NCI-H524 (cell line): ENCODE results near the gene BCKDHB.
A peak's percentile ranks its signal among the peaks of the same experiment; 100 is the strongest.
"Not testable (repeated sequence)": the region's sequence is repeated elsewhere in the genome, so short reads cannot be mapped to it uniquely, and the experiment has no call there.

Experiments used
- DNase-seq, 2 experiments: peaks; one replicate each; lab custom pipeline; 2025; lab: John Stamatoyannopoulos, UW

Gene BCKDHB

DNA sequence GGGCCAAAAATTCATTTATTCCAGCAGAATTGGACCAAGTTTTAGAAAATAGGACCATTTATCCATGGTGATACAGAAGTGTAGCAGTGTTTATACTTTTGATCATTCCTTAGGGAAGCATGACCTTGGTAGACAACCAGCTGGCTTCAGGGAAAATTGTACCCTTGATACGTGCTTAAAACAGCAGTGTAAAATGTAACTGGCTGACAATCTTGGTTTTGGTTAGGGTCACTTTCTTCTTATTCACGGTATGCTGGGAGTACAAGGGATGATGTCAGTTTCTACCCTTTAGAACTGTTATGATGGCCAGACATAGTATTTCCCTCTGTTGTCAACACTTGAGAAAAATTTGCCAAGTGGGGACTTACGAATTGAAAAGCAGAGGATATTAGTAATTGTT lies 157.1 kb downstream of the BCKDHB start:
- DNase-seq, result no peak

DNA sequence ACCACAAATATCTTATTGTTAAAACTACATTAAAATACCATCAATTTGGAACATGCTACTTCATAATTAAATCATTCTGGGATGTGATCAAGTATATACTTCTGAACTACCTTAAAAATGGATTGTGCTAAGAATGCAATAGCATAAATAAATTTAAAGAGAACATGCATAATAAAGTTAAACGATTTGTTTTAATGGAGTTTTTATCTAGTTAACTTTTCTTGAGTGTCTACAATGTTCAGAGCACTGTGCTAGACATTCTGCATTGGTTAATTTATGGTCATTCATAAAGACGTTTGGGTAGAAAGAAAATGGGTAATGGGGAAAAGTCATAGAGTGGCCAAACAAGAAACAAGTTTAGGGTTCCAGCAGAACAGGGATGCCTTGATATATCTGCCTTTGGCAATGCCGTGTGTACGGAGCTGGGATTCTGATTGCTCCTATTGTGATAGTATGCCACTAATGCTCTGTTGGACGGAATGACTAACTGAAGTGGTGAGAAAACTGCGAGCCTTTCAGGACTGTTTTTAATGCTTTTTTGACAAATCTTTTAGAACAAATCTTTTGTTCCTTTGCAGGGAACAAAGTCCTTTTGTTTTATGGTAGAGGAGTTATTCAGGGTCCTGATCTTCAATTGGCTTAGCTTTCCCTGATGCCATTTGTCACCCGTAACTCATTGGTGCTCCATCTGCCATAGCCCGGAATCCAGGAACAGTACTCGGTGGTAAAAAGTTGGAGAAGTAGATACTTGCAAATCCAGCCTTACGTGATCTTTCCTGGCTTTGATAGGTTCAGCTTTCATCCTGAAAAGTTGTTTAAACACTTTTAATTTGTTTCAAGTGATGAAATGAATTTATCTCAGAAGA lies 162.6 kb downstream of the BCKDHB start:
- DNase-seq, result no peak

DNA sequence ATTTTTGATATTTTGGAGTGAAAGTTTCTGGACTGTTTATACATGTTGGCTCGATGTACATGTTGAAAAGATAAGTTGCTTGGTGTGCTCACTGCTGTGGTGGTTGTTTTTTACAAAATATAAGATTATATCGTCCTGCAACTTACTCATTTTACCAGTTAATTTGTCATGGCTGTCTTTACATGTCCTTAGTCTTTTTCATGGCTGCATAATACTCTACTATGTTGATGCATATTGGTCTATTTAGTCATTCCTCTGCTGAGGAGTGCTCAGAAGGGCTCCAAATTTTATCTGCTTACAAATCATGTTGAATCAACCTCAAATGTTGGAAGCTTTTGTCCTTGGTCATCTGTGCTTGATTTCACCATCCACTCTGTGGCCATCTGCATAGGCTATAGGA lies 164.6 kb downstream of the BCKDHB start:
- peak in 1 of 2 experiments; percentile 8 for DNase-seq

DNA sequence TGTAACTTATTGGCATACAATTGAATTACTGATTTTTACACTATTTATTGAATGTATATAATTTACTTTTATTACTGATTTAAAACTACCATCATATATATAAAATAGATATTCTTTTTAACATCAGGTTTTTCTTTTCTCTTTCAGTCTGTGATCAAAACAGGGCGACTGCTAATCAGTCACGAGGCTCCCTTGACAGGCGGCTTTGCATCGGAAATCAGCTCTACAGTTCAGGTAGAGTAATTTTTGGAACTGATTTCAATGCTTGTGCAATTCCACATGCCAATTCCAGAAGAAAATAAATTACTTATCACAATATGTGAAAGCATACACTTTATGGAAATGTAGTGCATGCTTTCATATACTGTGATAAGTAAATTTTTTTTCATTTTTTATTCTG lies 166.5 kb downstream of the BCKDHB start:
- DNase-seq, result no peak

DNA sequence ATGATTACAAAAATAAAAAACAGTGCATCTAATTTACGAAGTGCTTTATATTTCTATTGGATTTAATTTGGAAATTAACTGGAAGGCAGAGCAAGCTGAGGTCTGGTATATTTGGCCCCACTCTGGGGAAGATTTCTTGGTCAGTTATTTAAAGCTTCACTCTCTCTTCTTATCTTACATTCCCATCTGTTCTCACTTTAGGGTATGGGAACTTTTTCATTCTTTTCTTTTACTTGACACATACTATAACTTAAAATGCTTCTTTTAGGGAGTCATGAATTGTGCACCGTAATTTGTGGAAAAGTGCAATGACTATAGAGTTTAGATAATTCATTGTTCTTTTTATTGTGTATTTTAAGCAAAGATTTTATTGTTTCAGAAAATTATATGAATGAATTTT lies 170.4 kb downstream of the BCKDHB start:
- DNase-seq, result peak in 1 of 2 experiments; percentile 16

DNA sequence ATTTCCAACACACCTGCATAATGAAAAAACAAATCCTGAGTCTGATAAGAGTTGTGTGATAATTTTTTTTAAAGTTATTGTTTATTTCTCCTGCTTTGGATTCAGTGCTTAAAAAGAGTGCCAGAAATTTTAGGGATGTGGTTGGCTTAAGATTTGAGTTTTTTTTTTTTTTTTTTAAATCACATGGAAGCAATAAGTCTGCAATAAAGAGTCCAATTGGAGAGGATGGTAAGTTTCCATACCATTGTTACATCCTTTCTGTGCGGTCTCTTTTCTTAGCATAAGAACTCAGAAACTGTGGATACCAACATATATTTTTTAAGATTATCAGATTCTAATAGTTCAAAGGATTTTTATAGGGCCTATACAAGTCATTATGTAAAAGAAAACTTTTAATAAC lies 171.0 kb downstream of the BCKDHB start:
- no peak for DNase-seq

DNA sequence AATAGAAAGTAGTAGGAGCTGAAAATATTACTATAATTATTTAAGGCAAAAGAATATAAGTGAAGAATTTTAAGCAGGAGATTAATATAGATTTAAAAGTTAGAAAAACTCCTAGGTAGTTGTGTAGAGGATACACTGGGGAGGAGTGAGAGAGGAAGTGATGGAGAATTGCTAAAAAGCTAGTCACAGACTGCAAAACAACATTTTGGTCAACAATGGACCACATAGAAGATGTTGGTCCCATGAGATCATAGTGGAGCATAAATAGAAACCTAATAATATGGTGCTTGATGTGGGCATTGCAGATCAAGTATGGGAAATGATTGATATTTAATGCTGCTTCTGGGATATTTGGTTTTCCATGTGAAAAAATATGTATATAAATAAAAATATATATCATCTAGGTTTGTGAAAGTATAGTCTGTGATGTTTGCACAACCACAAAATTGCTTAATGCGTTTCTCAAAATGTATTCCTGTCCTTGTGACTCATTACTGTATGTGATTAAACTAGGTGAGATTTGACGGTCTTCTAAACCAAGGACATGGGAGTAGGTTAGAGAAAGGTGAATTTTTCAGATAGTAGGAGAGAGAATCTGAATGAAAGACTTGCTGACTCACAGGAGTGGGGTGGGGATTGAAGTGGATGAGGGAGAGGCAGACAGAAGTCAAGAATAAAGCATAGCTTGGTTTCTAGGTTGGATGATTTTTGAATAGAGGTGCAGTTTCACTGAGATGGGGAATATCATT lies 174.0 kb downstream of the BCKDHB start:
- DNase-seq, result no peak

DNA sequence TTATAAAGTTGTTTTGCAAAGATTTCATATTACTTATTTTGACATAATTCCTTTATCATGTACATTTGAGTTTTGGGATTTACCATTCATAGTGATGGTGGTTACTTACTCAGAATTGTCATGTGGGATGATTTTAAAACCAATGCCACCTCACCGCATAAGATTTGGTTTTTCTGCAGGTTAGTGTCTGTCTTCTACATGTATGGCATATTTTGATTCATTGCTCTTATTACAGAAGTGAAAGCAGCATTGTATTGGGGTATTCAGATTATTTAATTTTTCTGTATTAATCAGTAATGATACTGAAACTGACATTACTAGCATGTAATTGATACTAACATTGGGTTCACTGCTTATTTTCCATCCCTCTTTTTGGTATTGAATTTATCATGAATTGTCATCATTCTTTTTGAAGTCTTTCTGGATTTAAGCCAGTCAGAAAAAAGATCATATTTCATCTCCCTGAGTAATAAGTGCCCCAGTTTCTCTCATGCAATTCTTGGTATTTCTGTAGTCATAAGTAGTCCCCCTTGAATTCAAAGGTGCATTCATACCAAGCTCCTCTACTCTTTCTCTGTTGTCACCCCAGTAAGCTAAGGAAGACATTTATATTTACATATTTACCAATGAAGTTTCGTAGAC lies 176.6 kb downstream of the BCKDHB start:
- no peak for DNase-seq

DNA sequence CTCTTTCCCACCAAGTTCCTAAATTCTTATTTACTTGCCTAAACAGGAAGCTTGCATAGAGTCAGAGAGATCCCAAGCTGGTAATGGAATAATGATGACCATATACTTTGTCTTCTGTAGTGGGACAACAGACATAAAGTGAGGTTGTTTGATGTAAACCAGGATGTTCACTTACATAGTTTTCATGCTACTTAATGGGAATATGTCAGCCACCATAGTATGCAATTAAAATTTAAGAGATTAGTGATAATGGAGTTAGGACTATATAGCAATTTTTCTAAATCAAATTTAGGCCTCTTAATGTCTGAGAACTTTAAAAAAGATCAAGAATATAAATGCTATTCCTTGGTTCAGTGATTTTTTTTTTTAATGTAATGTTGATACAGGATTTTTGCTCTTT lies 180.6 kb downstream of the BCKDHB start:
- DNase-seq, result no peak

DNA sequence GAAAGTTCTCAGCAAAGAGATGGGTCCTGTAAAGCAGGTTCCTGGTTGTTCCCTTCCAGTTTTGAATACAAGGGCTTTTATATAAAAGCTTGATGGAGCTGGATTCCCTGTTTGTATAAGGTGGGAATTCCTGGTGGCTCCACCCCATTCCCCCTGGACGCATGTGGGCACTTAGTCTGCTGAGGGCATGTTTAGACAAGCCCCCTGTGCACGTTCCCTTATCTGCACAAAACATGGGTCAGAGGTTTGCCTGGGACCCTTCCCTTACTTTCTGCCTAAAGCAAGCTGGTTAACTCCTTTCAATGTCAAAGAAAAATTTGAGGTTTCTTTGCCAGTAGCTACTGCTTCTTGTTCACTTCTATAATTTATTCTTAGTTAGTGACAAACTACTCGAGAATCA lies 181.1 kb downstream of the BCKDHB start:
- no peak for DNase-seq

DNA sequence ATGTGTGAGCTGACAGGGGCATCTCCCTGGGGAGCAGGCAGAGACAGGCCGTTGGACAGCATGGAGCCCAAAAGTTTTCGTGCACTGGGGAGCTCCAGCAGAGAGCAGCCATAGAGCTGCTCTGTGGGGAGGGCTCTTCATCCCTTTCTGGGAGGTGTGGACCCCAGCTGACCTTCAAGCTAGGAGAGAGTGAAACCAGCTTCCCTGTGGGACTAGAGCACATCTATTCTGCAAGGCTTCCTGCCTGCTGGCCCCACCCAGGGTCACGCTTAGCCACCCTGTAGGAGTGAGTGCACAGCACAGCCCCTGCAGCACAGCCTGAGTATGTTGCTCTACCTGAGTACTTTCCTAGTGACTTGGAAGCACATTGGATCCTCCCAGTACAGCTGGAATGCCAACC lies 183.3 kb downstream of the BCKDHB start:
- no peak for DNase-seq

DNA sequence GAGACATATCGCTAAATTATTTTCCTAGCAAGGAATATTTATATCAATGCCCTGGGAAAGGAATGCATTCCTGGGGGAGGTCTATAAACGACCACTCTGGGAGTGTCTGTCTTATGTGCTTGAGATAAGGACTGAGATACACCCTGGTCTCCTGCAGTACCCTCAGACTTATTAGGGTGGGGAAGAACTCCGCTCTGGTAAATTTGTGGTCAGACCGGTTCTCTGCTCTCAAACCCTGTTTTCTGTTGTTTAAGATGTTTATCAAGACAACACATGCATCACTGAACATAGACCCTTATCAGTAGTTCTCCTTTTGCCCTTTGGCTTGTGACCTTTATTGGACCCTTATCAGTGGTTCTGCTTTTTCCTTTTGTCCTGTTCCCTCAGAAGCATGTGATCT lies 188.1 kb downstream of the BCKDHB start:
- not testable (repeated sequence) for DNase-seq

DNA sequence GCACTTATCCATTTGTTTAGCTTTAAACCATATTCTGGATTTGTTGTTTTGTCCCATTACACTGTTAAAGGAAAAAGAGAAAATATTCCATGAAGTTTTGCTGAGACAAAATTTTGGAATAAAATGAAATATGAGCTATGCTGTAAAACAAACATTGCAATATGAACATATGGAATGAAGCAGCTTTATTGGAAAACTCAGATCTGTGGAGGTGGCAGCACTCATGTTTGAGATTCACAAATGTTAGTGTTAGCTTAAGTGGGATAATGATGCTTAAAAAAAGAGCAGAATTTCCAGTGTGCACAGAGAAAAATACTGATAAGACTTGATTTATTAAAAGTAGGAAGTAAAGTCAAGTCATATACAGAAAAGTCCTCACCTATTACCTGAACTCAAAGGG lies 196.2 kb downstream of the BCKDHB start:
- DNase-seq, result peak in 1 of 2 experiments; percentile 31

DNA sequence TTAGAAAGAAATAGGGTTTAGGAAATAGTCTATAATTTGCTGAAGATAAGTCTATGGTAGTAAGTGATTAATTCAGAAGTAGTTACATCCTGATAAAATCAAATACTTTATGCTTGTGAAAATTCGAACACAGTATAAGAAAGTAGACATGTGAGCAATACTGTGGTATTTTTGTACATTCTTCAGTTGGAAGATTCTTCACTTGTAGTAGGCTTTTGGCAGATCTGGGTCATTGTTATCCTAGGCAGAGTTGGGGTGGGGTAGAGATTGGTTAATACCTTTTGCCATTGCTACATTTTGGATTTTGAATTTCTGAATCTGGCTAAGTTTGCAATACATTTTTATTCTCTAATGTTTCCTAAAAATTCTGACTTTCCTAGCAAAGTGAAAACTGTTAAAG lies 197.5 kb downstream of the BCKDHB start:
- DNase-seq, result no peak

DNA sequence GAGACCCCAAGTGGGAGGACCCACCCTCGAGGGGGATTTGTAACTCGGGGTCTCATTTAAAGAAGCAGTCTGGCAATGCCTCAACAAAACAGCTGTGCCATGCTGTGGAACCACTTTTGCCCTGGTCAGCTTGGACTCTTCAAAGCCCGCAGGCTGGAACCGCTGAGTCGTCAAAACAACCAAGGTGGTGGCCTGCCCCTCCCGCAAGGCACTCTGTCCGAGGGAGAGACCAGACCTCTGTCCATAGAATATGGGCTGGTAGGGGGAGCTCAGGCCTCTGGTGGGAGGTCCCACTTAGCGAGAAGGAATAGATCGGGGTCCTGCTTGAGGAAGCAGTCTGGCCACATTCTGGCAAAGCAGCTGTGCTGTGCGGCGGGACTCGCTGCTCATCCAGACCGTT lies 208.1 kb downstream of the BCKDHB start:
- DNase-seq, result no peak

DNA sequence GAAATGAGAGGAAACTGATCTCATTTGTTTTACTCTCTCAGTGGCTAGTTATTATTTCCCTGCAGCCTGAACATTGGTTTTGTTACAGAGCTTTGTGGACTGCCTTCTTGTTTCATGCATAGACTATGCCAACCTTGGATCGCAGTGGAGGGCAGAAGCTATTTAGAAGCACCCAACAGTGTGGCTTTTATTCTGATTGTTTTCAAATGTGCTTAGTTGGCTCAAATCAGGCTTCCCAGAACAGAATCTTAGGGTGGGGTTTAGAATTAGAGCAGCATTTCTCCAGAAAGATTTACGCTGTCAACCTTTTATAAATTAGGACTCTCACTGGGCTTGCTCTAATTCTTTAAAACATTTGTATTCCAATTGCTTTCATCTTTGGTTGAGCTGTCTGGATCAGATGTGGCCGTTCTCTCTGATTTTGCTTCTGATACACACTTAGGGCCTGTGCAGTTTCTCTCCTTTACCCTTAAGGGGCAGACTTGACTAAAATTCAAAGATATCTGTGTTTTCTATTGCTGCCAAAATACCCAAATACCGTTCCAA lies 210.3 kb downstream of the BCKDHB start:
- no peak for DNase-seq

DNA sequence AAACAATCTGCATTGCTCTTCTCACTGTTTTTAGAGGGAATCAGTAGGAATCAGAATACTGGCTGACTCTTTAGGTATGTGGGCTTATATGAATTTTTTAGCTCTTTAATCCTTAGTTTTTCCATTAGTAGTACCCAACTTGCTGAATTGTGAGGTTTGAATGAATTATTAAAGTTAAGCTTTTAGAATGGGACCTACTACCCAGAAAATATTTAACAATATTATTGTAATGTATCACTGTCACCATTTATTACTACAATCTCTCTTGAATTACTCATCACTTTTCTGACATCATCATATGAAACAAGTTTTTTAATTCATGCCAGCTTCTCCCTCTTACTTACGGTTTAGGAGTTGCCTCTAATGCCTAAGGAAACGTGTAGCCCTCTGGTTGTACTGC lies 212.7 kb downstream of the BCKDHB start:
- DNase-seq, result no peak

DNA sequence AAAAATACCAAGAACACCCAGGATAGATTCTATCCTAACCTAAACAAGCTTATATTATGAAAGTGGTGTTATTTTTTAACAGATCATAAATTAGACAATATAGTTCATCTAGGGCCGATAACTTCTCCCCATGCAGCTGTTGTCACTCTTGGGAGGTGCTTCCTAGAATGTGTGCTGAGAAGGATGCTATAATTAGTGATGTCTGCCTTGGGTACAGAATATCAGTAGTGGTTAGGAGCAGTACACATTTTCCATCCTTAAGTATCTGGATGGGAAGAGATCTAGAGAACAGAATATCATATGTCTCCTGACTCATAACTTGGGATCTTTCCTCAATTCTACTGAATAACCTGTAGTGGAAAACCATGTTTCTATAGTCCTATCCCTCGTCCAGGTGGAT lies 214.5 kb downstream of the BCKDHB start:
- no peak for DNase-seq

DNA sequence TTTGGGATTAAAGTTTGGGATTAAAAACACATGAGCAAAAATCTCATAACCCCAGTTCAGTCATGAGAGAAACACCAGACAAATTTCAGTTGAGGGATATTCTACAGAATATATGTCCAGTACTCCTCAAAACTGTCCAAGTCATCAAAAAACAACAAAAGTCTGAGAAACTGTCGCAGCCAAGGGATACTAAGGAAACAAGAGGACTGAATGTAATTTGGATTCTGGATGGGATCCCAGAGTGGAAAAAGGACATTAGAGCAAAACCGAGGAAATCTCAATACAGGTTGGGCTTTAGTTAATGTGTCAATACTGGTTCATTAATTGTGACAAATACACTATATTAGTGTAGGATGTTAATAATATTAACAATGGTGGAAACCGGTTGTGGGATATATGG lies 219.3 kb downstream of the BCKDHB start:
- DNase-seq, result no peak

DNA sequence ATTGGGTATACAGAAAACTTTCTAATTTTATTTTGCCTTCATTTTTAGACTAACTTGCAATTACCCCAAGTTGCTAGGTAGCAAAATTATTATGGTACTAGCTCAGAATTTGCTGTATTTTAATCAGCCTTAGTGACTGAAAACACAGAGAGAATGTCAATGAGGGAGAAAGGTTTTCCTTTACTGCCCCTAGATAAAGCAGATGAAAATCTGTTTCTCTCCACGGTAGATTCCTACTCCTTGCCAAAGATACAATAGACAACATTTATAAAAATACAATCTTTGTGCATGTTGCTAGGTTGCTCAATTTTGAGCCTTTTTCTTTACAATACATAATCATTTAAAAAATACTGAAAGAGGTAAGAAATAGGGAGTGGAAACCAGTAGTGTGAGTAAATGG lies 222.2 kb downstream of the BCKDHB start:
- no peak for DNase-seq

DNA sequence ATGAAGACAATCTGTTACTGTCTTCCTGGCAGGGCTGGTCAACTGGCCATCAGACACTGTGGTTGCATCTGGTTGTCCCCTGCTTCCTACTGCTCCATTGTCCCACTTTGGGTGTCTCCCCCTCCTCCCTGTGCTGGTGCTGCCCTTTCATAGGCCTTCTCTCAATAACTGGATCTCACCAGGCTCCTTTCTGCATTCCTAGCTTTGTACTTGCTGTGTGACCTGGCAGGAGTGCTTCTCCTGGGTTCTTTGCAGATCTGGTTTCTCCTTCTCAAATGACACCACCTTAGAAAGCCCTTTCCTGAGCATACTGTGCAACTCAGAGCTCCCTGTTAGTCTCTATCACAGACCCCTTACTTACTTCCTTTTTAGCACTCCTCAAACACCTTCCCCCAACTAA lies 223.0 kb downstream of the BCKDHB start:
- no peak for DNase-seq

DNA sequence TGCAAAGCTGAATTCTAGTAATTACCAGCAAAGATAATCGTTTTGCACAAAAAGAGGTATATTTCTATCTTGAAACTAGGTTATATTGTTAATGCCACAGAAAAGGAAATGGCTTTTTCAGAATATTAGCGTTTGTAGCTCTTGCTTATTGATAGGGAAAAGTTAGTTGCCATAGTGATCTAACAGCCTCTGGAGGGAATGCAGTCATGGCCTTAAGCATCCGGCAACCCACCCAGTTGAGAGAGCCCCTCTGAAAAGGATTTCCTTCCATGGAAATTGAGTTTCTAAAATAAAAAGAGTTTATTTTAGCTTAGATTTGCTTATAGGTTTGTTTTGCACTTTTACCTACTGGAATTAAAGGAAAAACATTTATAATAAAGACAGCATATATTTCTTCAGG lies 224.5 kb downstream of the BCKDHB start:
- peak in 1 of 2 experiments; percentile 7 for DNase-seq

DNA sequence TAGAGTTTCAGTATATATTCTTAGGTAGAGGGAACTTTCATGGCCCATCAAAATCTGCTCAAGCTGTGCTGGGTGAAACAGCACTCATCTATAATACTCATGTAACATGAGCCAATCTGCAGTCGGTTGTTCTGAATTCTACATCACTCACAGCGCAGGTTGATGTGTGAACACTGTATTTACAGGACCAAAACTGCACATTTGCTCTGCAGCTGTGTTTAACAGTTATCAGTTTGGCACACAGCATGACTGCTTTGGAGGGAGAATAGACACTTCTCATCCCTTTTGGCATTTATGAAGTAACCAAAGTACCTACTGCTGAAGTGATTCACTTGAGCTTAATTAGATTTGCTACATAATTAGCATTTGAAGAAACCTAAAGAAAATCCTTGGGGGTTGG lies 225.1 kb downstream of the BCKDHB start:
- DNase-seq, result peak; percentile 55 to 73
